ENCODE data around the gene TUBGCP5. TPM values are rescaled to one million over a fixed set of nuclear protein-coding genes. Genes with fewer than 3 reads are reported as not detected.

The TUBGCP5 gene
- polyA plus RNA-seq, 1 donor from 2014 or later = 23.3 TPM

- H3F3A ChIP-seq (ENCODE audit: insufficient read depth, low read length, poor library complexity, severe bottlenecking) = no peaks in the 10 kb centered on the region
- no peaks in the 10 kb centered on the region for H3K36me3 ChIP-seq (ENCODE audit: insufficient read depth, low read length)
- TF ChIP-seq RAD21 (conservative IDR thresholded peaks at IDR 0.05) (no peak), REST (IDR thresholded peaks at IDR 0.05; ENCODE audit: borderline replicate concordance) (no peak), CTCF (IDR thresholded peaks at IDR 0.05; ENCODE audit: poor library complexity, severe bottlenecking) (no peak), EP300 (conservative IDR thresholded peaks at IDR 0.05; ENCODE audit: poor library complexity, severe bottlenecking) (no peak), TAF1 (IDR thresholded peaks at IDR 0.05; ENCODE audit: low read depth) (no peak), SMC3 (conservative IDR thresholded peaks at IDR 0.05; ENCODE audit: poor library complexity) (no peak), POLR2AphosphoS5 (IDR thresholded peaks at IDR 0.05) (no peak)
- H4K20me1 ChIP-seq (ENCODE audit: insufficient read depth) = no peaks in the 10 kb centered on the region
- no peak overlapping the region for H3K4me2 ChIP-seq (ENCODE audit: low read length)
- H3K9me2 ChIP-seq (ENCODE audit: insufficient read depth, low read length) = no peaks in the 10 kb centered on the region
- H3K27me3 ChIP-seq (ENCODE audit: insufficient read depth, low read depth, low read length) = peaks cover 21% of the 10 kb centered on the region
- no peak overlapping the region for H3K9ac ChIP-seq (ENCODE audit: low read length)
- H3K27ac ChIP-seq (ENCODE audit: low read length) = no peak overlapping the region
- peaks cover 10% of the 10 kb centered on the region for H3K79me2 ChIP-seq (replicated peaks; ENCODE audit: insufficient read depth, low read length)
- H3K9me3 ChIP-seq (ENCODE audit: low read length) = no peaks in the 10 kb centered on the region
- H2AFZ ChIP-seq (ENCODE audit: low read depth, low read length) = no peak overlapping the region
- H3K4me3 ChIP-seq (ENCODE audit: low read length) = peak overlapping the region; percentile 89
Observed at GRCh38 chr15:22981051-22981840, 58.1 kb downstream of the TUBGCP5 start.

GRCh38 chr15:22980189-22981050, 58.9 kb downstream of the TUBGCP5 start, which contains the start of gene CYFIP1:
CYFIP1 (minus strand) TSS chr15:22980368; CDS start chr15:22947285, 33,083 bp downstream.
- peaks cover 21% of the 10 kb centered on the region for H3K27me3 ChIP-seq (ENCODE audit: insufficient read depth, low read depth, low read length)
- H2AFZ ChIP-seq (ENCODE audit: low read depth, low read length) = peak within 1 kb of the TSS; percentile 59
- H3K4me2 ChIP-seq (ENCODE audit: low read length) = peak within 1 kb of the TSS; percentile 76
- H3F3A ChIP-seq (ENCODE audit: insufficient read depth, low read length, poor library complexity, severe bottlenecking) = no peaks in the 10 kb centered on the region
- no peaks in the 10 kb centered on the region for H4K20me1 ChIP-seq (ENCODE audit: insufficient read depth)
- H3K79me2 ChIP-seq (replicated peaks; ENCODE audit: insufficient read depth, low read length) = peaks cover 16% of the 10 kb centered on the region
- H3K27ac ChIP-seq (ENCODE audit: low read length) = no peak within 1 kb of the TSS
- H3K36me3 ChIP-seq (ENCODE audit: insufficient read depth, low read length) = no peaks in the 10 kb centered on the region
- H3K4me3 ChIP-seq (ENCODE audit: low read length) = peak within 1 kb of the TSS; percentile 89
- no peaks in the 10 kb centered on the region for H3K9me2 ChIP-seq (ENCODE audit: insufficient read depth, low read length)
- H3K9me3 ChIP-seq (ENCODE audit: low read length) = no peaks in the 10 kb centered on the region
- H3K9ac ChIP-seq (ENCODE audit: low read length) = peak within 1 kb of the TSS; percentile 49
- TF ChIP-seq RAD21 (conservative IDR thresholded peaks at IDR 0.05) (no peak), CTCF (IDR thresholded peaks at IDR 0.05; ENCODE audit: poor library complexity, severe bottlenecking) (no peak), MXI1 (conservative IDR thresholded peaks at IDR 0.05; ENCODE audit: poor library complexity, severe bottlenecking) (peak; percentile 17)
